Neural cell (in vitro differentiated cells): ENCODE data around the gene CAMKMT. TPM values are rescaled to one million over a fixed set of nuclear protein-coding genes. Genes with fewer than 3 reads are reported as not detected.

Experiments used
- H2AFZ ChIP-seq: fragments of 200-600, 300-800 bp; sonication (generic), shearing (Covaris generic); 2 replicates; pipeline ENCODE4 v1.6.0; 2014; ENCODE audit warnings: low read depth, mild to moderate bottlenecking, antibody characterized with exemption, low read length, moderate library complexity
- H3F3A ChIP-seq: fragments of 200-600 bp; shearing (Covaris generic); 2 replicates; pipeline ENCODE4 v1.6.1; 2016; ENCODE audit warnings: mild to moderate bottlenecking, moderate library complexity, mixed read lengths, antibody characterized with exemption, low read length; ENCODE audit not compliant: insufficient read depth, poor library complexity, severe bottlenecking
- H3K27ac ChIP-seq: fragments of 200-600, 300-800 bp; sonication (generic), shearing (Covaris generic); 2 replicates; pipeline ENCODE4 v1.5.1; 2014; ENCODE audit warnings: mild to moderate bottlenecking, low read length, moderate library complexity
- H3K27me3 ChIP-seq: fragments of 300-800, 200-600 bp; sonication (generic), shearing (Covaris generic); 2 replicates; pipeline ENCODE4 v1.6.0; 2014; ENCODE audit warnings: mild to moderate bottlenecking, low read depth, low read length, moderate library complexity; ENCODE audit not compliant: insufficient read depth
- H3K36me3 ChIP-seq: fragments of 300-800, 200-600 bp; sonication (generic), shearing (Covaris generic); 2 replicates; pipeline ENCODE4 v1.5.1; 2014; ENCODE audit warnings: mild to moderate bottlenecking, antibody characterized with exemption, low read length, moderate library complexity; ENCODE audit not compliant: insufficient read depth
- H3K4me2 ChIP-seq: fragments of 300-800, 200-600 bp; sonication (generic), shearing (Covaris generic); 2 replicates; pipeline ENCODE4 v1.6.0; 2014; ENCODE audit warnings: mild to moderate bottlenecking, low read length
- H3K4me3 ChIP-seq: fragments of 300-800, 200-600 bp; sonication (generic), shearing (Covaris generic); 2 replicates; pipeline ENCODE4 v1.5.1; 2014; ENCODE audit warnings: mild to moderate bottlenecking, low read length, moderate library complexity
- H3K79me2 ChIP-seq: fragments of 200-600 bp; shearing (Covaris generic); replicated peaks from 2 replicates; pipeline ENCODE4 v1.6.0; 2014; ENCODE audit warnings: mild to moderate bottlenecking, low read length, moderate library complexity; ENCODE audit not compliant: insufficient read depth
- H3K9ac ChIP-seq: fragments of 300-800, 200-600 bp; sonication (generic), shearing (Covaris generic); 2 replicates; pipeline ENCODE4 v1.6.1; 2016; ENCODE audit warnings: mild to moderate bottlenecking, low read length, mixed read lengths
- H3K9me2 ChIP-seq: fragments of 200-600 bp; shearing (Covaris generic); 2 replicates; pipeline ENCODE4 v1.6.1; 2016; ENCODE audit warnings: mild to moderate bottlenecking, low read length, mixed read lengths; ENCODE audit not compliant: insufficient read depth
- H3K9me3 ChIP-seq: fragments of 200-600, 300-800 bp; sonication (generic), shearing (Covaris generic); 2 replicates; pipeline ENCODE4 v1.6.1; 2016; ENCODE audit warnings: mild to moderate bottlenecking, mixed run types, low read length, moderate library complexity, mixed read lengths
- H4K20me1 ChIP-seq: fragments of 200-600 bp; shearing (Covaris generic); 2 replicates; pipeline ENCODE4 v1.6.1; 2016; ENCODE audit warnings: mild to moderate bottlenecking, mixed run types; ENCODE audit not compliant: insufficient read depth
- CTCF ChIP-seq: fragments of 450-650 bp; IDR thresholded peaks from 2 replicates; pipeline ENCODE4 v1.5.1; 2014; ENCODE audit warnings: antibody characterized with exemption, mild to moderate bottlenecking, moderate library complexity; ENCODE audit not compliant: poor library complexity, severe bottlenecking
- EP300 ChIP-seq: fragments of 450-650 bp; conservative IDR thresholded peaks from 2 replicates; pipeline ENCODE4 v1.6.1; 2014; ENCODE audit warnings: antibody characterized with exemption, mild to moderate bottlenecking, moderate library complexity; ENCODE audit not compliant: poor library complexity, severe bottlenecking
- EZH2 ChIP-seq: fragments of 200-600, 300-800 bp; shearing (Covaris generic), sonication (generic); IDR thresholded peaks from 2 replicates; pipeline ENCODE4 v1.6.1; 2014; ENCODE audit warnings: antibody characterized with exemption, low read length, borderline replicate concordance, mild to moderate bottlenecking; ENCODE audit not compliant: insufficient read depth, poor library complexity, severe bottlenecking
- MXI1 ChIP-seq: fragments of 450-650 bp; conservative IDR thresholded peaks from 2 replicates; pipeline ENCODE4 v1.6.1; 2014; ENCODE audit warnings: antibody characterized with exemption, mild to moderate bottlenecking; ENCODE audit not compliant: poor library complexity, severe bottlenecking
- POLR2AphosphoS5 ChIP-seq: IDR thresholded peaks from 2 replicates; pipeline ENCODE4 v1.6.1; 2012
- RAD21 ChIP-seq: fragments of 450-650 bp; conservative IDR thresholded peaks from 2 replicates; pipeline ENCODE4 v1.6.1; 2014; ENCODE audit warnings: antibody characterized with exemption, mild to moderate bottlenecking, moderate library complexity
- REST ChIP-seq: IDR thresholded peaks from 2 replicates; pipeline ENCODE4 v1.6.1; 2012; ENCODE audit warnings: borderline replicate concordance
- SMC3 ChIP-seq: fragments of 450-650 bp; conservative IDR thresholded peaks from 2 replicates; pipeline ENCODE4 v1.6.1; 2014; ENCODE audit warnings: antibody characterized with exemption, mild to moderate bottlenecking, moderate library complexity; ENCODE audit not compliant: poor library complexity
- TAF1 ChIP-seq: IDR thresholded peaks from 2 replicates; pipeline ENCODE4 v1.6.1; 2012; ENCODE audit warnings: low read depth
- polyA plus RNA-seq: library from polyadenylated mRNA; depleted of rRNA; stranded (reverse); fragments of >200 nt; gene quantifications from 2 replicates; pipeline ENCODE4 v1.2.3, GENCODE V29; 2014

Gene CAMKMT
- polyA plus RNA-seq, 1 donor from 2014 or later, result 5.1 TPM

GRCh38 chr2:44638649-44639048 lies 276.9 kb downstream of the CAMKMT start:
- Histone ChIP-seq H3K36me3 (no peaks in the 10 kb centered on the region), H3K4me2 (no peak overlapping the region), H3K79me2 (no peaks in the 10 kb centered on the region), H3K9me2 (no peaks in the 10 kb centered on the region), H3K9me3 (no peaks in the 10 kb centered on the region), H2AFZ (no peak overlapping the region), H3K27ac (no peak overlapping the region), H4K20me1 (no peaks in the 10 kb centered on the region), H3K4me3 (no peak overlapping the region), H3F3A (no peaks in the 10 kb centered on the region), H3K9ac (no peak overlapping the region), H3K27me3 (no peaks in the 10 kb centered on the region)
- TF ChIP-seq EP300 (no peak), POLR2AphosphoS5 (no peak), TAF1 (no peak), RAD21 (no peak), REST (no peak), CTCF (no peak), EZH2 (no peak), MXI1 (no peak), SMC3 (no peak)

- Histone ChIP-seq H3K27me3 (no peaks in the 10 kb centered on the region), H3K9ac (no peak overlapping the region), H3K9me3 (no peaks in the 10 kb centered on the region), H3K4me2 (no peak overlapping the region), H4K20me1 (no peaks in the 10 kb centered on the region), H2AFZ (no peak overlapping the region), H3F3A (no peaks in the 10 kb centered on the region), H3K79me2 (no peaks in the 10 kb centered on the region), H3K4me3 (no peak overlapping the region), H3K27ac (no peak overlapping the region), H3K36me3 (no peaks in the 10 kb centered on the region), H3K9me2 (no peaks in the 10 kb centered on the region)
- TF ChIP-seq MXI1, result no peak
Measured at GRCh38 chr2:44639399-44639798, 277.7 kb downstream of the CAMKMT start.
